Measurements from ENCODE around the gene CACNA1I. TPM values are rescaled to one million over a fixed set of nuclear protein-coding genes. Genes with fewer than 3 reads are reported as not detected.

Gene CACNA1I
- total RNA-seq, 1 donor from 2014 or later: 0.32 TPM

DNA sequence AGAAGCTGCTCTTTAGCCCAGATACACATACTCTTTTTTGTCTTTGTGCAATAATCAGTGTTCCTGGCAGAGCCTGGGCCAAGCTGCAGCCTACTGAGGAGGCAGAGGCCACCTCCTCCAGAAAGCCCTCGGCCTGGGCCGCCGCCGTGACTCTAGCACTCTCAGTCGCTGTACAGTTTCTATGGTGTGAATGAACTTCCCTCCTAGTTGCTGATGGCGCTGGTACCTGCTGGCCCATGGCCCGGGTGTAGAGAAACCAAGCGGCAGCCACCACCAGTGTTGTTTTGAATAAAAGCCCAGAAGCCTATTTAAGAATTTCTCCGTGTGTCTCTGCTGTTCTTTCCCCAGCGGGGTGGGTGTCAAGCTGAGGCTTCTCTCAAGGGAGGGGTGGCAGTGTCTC, 118.9 kb downstream of the CACNA1I start:
- peaks cover 63% of the 10 kb centered on the region for H3K27me3 ChIP-seq
- TF ChIP-seq, protein P1, sequence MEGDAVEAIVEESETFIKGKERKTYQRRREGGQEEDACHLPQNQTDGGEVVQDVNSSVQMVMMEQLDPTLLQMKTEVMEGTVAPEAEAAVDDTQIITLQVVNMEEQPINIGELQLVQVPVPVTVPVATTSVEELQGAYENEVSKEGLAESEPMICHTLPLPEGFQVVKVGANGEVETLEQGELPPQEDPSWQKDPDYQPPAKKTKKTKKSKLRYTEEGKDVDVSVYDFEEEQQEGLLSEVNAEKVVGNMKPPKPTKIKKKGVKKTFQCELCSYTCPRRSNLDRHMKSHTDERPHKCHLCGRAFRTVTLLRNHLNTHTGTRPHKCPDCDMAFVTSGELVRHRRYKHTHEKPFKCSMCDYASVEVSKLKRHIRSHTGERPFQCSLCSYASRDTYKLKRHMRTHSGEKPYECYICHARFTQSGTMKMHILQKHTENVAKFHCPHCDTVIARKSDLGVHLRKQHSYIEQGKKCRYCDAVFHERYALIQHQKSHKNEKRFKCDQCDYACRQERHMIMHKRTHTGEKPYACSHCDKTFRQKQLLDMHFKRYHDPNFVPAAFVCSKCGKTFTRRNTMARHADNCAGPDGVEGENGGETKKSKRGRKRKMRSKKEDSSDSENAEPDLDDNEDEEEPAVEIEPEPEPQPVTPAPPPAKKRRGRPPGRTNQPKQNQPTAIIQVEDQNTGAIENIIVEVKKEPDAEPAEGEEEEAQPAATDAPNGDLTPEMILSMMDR (IDR thresholded peaks at IDR 0.05): no peak

DNA sequence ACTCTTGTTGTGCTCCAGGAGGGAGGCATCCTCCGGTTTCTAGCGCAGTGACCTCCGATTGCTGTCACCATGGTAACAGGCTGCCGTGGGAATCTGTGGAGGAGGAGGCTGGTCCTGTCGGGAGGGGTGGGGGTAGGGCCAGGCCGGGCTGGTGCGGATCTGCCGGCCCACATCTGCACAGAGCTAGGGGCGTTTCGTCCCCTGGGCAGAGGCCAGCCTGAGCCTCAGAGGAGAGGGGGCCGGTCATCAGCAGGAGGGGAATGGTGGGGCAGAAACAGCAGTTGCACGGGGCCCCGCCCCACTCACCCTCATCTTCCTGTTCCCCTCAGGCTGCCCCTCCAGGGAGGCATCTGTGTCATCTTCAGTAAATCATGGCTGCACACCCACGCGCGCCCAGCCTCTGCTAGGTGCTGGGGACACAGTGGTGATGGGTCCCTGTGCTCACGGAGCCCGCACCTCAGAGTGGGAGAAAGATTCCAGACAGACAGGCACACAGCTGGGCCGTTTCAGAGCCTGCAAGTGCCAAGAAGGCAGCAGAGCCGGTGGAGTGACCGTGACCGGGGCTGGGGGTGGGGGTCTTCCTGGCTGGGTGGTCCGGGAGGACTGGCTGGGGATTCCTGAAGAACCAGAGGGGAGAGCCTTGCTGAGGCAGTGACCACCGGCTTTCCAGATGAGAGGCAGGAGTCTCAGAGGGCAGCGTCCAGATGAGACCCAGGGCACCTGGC, 120.5 kb downstream of the CACNA1I start:
- H3K27ac ChIP-seq: no peak overlapping the region
- peaks cover 62% of the 10 kb centered on the region for H3K27me3 ChIP-seq
- no peaks in the 10 kb centered on the region for H3K4me1 ChIP-seq
- TF ChIP-seq, protein P1 (IDR thresholded peaks at IDR 0.05): no peak
- DNase-seq: no peak
- intact Hi-C loops (cut with DNase I): no loop called here
- no peak for ATAC-seq
- no peak overlapping the region for H3K4me3 ChIP-seq
- no peaks in the 10 kb centered on the region for H3K9me3 ChIP-seq
- H3K36me3 ChIP-seq: no peaks in the 10 kb centered on the region

More for the DNA sequence above, 118.9 kb downstream of the CACNA1I start:
- DNase-seq (no peak), ATAC-seq (no peak)
- intact Hi-C loops (cut with DNase I): no loop called here
- Histone ChIP-seq H3K36me3 (no peaks in the 10 kb centered on the region), H3K27ac (no peak overlapping the region), H3K4me3 (no peak overlapping the region), H3K4me1 (no peaks in the 10 kb centered on the region), H3K9me3 (no peaks in the 10 kb centered on the region)

DNA sequence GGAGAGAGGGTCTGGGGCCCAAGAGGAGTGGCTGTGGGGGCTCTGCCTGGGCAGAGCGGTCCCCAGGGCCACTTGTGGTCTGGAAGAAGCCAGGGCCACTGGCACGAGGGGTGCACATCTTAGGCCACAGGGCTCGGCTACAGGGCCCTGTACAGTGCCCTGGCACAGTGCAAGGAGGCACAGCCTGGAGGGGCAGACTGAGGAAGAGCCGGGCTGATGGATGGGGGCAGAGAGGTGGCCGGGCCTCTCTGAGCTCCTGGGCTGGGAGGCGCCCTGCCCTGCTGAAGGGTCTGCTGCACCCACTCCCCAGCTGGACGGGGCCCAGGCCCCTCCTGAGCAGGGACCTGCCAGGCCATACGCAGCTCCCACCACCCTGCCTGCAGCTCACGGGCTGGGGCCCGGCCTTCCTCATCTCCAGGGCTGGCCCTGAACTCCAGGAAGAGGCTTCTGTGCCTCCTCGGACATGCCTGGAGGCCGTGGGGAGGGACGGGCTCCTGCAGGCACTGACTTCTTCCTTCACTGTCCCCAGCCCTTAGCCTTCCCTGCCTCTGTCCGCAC, 123.5 kb downstream of the CACNA1I start:
- Histone ChIP-seq H3K4me1 (no peaks in the 10 kb centered on the region), H3K4me3 (no peak overlapping the region), H3K36me3 (no peaks in the 10 kb centered on the region), H3K27ac (no peak overlapping the region), H3K27me3 (peaks cover 34% of the 10 kb centered on the region), H3K9me3 (no peaks in the 10 kb centered on the region)
- TF ChIP-seq, protein P1 (IDR thresholded peaks at IDR 0.05): no peak
- ATAC-seq (peak; percentile 21), DNase-seq (no peak)
- intact Hi-C loops (cut with DNase I): no loop called here

DNA sequence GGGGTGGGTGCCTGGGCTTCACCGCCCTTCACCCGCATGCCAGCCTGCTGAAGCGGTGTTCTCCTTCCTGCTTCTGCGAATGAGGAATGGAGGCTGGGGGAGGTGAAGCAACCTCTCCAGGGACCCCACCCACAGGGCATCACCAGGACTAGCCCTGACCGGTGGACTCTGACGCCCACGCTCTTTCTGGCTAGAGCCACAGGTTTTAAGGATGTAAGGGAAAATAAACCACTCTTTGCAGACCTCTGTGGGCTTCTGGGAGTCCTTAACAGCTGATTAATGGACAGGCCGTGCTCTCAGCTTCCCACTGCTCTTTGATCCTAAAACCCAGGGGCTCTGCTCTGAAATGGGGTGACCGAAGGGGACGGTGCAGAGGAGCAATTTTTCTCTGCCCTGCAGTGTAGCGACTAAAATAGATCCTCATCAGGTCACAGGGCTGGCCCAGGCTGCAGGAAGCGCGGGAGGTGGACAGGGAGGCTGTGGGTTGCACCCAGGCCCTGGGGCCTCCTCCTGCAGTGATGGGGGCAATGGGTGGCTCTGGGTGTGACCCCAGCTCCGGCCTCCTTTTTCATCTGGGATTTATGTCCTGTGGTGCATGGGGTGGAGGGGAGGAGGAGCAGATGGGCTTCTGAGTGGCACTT, 127.4 kb downstream of the CACNA1I start:
- TF ChIP-seq, protein P1 (IDR thresholded peaks at IDR 0.05): no peak
- Histone ChIP-seq H3K36me3 (no peaks in the 10 kb centered on the region), H3K4me3 (no peak overlapping the region), H3K9me3 (no peaks in the 10 kb centered on the region), H3K27me3 (peaks cover 11% of the 10 kb centered on the region), H3K27ac (no peak overlapping the region), H3K4me1 (no peaks in the 10 kb centered on the region)
- ATAC-seq: no peak
- intact Hi-C loops (cut with DNase I): no loop called here
- DNase-seq: no peak

DNA sequence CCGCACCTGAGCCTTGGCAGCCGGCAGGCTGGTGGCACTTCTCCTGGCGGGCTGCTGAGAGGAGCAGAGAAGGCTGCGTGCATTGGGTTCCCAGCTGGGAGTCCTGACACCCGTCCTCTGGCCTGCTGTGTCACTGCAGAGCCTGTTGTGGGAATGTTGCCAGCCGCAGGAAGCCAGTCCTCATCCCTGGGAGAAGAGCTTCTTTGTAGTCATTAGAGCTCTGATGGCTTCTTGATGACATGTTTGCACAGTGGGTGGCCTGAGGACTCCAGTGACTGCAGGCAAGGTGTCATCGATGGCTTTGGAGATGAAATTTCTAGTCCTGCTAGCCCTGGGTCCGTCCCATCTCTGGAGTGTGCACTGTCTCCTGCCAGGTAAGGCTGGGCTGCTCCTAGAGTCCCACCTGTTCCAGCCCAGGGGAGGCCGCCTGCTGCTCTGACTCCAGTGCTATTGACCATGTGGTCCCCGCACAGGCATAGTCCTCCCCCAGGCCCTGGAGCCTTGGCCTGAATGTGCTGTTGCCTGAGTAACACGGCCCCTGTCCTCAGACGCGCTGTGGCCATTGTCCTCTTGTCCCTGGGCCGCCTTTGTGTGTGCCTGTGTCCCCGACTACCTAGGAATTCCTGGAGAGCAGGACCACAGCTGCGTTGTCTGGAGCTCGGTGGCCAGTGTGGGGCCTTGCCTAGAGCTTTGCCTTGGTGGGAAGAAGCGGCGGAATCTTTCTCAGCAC, 129.2 kb downstream of the CACNA1I start:
- intact Hi-C loops (cut with DNase I): no loop called here
- DNase-seq (no peak), ATAC-seq (no peak)
- H3K36me3 ChIP-seq: no peaks in the 10 kb centered on the region
- no peaks in the 10 kb centered on the region for H3K9me3 ChIP-seq
- TF ChIP-seq, protein P1 (IDR thresholded peaks at IDR 0.05): no peak
- peaks cover 11% of the 10 kb centered on the region for H3K27me3 ChIP-seq
- no peak overlapping the region for H3K27ac ChIP-seq
- H3K4me1 ChIP-seq: no peaks in the 10 kb centered on the region
- no peak overlapping the region for H3K4me3 ChIP-seq
